HCT116 (cell line): ENCODE results near the gene EEA1. TPM values are rescaled to one million over a fixed set of nuclear protein-coding genes. Genes with fewer than 3 reads are reported as not detected.

ENCODE experiments used
- ATAC-seq: fragments of 200-7000 bp; cut with Tn5 transposase; 2 replicates; pipeline ENCODE4 v1.9.1; 2020; ENCODE audit warnings: mild to moderate bottlenecking, moderate library complexity
- BruUV-seq: library from RNA; stranded (reverse); fragments of 400-500 nt; replicated peaks from 2 replicates; lab custom pipeline; 2021; lab: Mats Ljungman, UMichigan
- CTCF ChIA-PET: fragments of 300-600 bp; sonication (Branson Sonifier 250); formaldehyde crosslinking; loops from one replicate; lab custom pipeline; 2021; ENCODE audit warnings: antibody characterized with exemption; lab: Charles Lee
- POLR2A ChIA-PET: fragments of 300-600, 350-600 bp; sonication (Branson Sonifier 250); formaldehyde crosslinking; loops from one replicate; lab custom pipeline; 2021; ENCODE audit warnings: antibody characterized with exemption; lab: Charles Lee
- RAD21 ChIA-PET, 2 experiments: fragments of 300-600 bp; sonication (Branson Sonifier 250); formaldehyde crosslinking; loops; one replicate each; lab custom pipeline; 2023; ENCODE audit warnings: low total read pairs in 2 of 2; ENCODE audit not compliant: uncharacterized antibody in 2 of 2, unreplicated experiment in 2 of 2, low non-redundant PET in 1 of 2; lab: Charles Lee
- DNase-seq: peaks from one replicate; pipeline ENCODE4 v3.0.0-alpha.2; 2010; ENCODE audit warnings: low read depth, low spot score
- H2AFZ ChIP-seq: fragments of 200-600 bp; shearing (Covaris generic), sonication (generic); 2 replicates; pipeline ENCODE4 v1.6.1; 2017; ENCODE audit warnings: low read depth, mixed run types, mixed read lengths, antibody characterized with exemption, low read length; ENCODE audit not compliant: poor library complexity, severe bottlenecking
- H3K27ac ChIP-seq: 2 replicates; pipeline ENCODE4 v1.5.1; 2012; ENCODE audit warnings: low read depth, low read length
- H3K27me3 ChIP-seq: fragments of 200-600 bp; sonication (generic); 2 replicates; pipeline ENCODE4 v1.6.1; 2016; ENCODE audit warnings: mixed run types, low read length, mixed read lengths; ENCODE audit not compliant: insufficient read depth
- H3K36me3 ChIP-seq, 2 experiments: fragments of 200-500 bp in 1 of 2; fragments of 200-600 bp in 1 of 2; sonication (Bioruptor generic) in 1 of 2; sonication (generic) in 1 of 2; 2 replicates each; pipeline versions ENCODE4 v1.5.1 to v1.6.1; 2014 to 2016; ENCODE audit warnings: low read length in 2 of 2, inconsistent platforms in 1 of 2, mixed read lengths in 1 of 2, mixed run types in 1 of 2; ENCODE audit not compliant: insufficient read depth in 2 of 2, control insufficient read depth in 1 of 2
- H3K4me1 ChIP-seq, 2 experiments: fragments of 200-600 bp in 1 of 2; sonication (generic) in 1 of 2; 2 replicates each; pipeline versions ENCODE4 v1.5.1 to v1.6.1; 2012 to 2017; ENCODE audit warnings: low read length in 2 of 2, inconsistent platforms in 1 of 2, mild to moderate bottlenecking in 1 of 2, mixed read lengths in 1 of 2, mixed run types in 1 of 2, moderate library complexity in 1 of 2; ENCODE audit not compliant: insufficient read depth in 2 of 2, control insufficient read depth in 1 of 2
- H3K4me2 ChIP-seq: fragments of 200-600 bp; sonication (generic); 2 replicates; pipeline ENCODE4 v1.6.1; 2017; ENCODE audit warnings: mixed run types, low read length, mixed read lengths
- H3K4me3 ChIP-seq, 2 experiments: fragments of 200-600 bp in 1 of 2; sonication (generic) in 1 of 2; replicated peaks in 1 of 2; 2 replicates each; pipeline ENCODE4 v1.5.1; 2011 to 2016; ENCODE audit warnings: low read length in 2 of 2, control low read depth in 1 of 2, low read depth in 1 of 2, mild to moderate bottlenecking in 1 of 2, mixed read lengths in 1 of 2, mixed run types in 1 of 2
- H3K79me2 ChIP-seq: fragments of 200-600 bp; sonication (generic); 2 replicates; pipeline ENCODE4 v1.6.1; 2017; ENCODE audit warnings: mild to moderate bottlenecking, mixed run types, low read length, moderate library complexity, mixed read lengths; ENCODE audit not compliant: insufficient read depth
- H3K9ac ChIP-seq: fragments of 200-600 bp; sonication (generic); 2 replicates; pipeline ENCODE4 v1.6.1; 2016; ENCODE audit warnings: low read length, mixed read lengths
- H3K9me2 ChIP-seq: fragments of 200-600 bp; sonication (generic), shearing (Covaris generic); 2 replicates; pipeline ENCODE4 v1.6.1; 2017; ENCODE audit warnings: mixed run types, mild to moderate bottlenecking, moderate library complexity; ENCODE audit not compliant: insufficient read depth
- H3K9me3 ChIP-seq, 2 experiments: fragments of 200-500 bp in 1 of 2; fragments of 200-600 bp in 1 of 2; sonication (Bioruptor generic) in 1 of 2; sonication (generic) in 1 of 2; 2 replicates each; pipeline ENCODE4 v1.6.1; 2014 to 2017; ENCODE audit warnings: low read length in 2 of 2, mixed read lengths in 2 of 2, inconsistent platforms in 1 of 2, low read depth in 1 of 2, mild to moderate bottlenecking in 1 of 2, mixed run types in 1 of 2, moderate library complexity in 1 of 2; ENCODE audit not compliant: control insufficient read depth in 1 of 2, insufficient read depth in 1 of 2
- H4K20me1 ChIP-seq: fragments of 200-600 bp; sonication (generic), shearing (Covaris generic); 2 replicates; pipeline ENCODE4 v1.6.1; 2017; ENCODE audit warnings: mixed run types, mild to moderate bottlenecking, moderate library complexity; ENCODE audit not compliant: insufficient read depth
- ATF3 ChIP-seq: IDR thresholded peaks from 2 replicates; pipeline ENCODE4 v1.6.1; 2012
- CEBPB ChIP-seq: IDR thresholded peaks from 2 replicates; pipeline ENCODE4 v1.6.1; 2012; ENCODE audit warnings: low read depth
- FOSL1 ChIP-seq: IDR thresholded peaks from 2 replicates; pipeline ENCODE4 v1.6.1; 2012; ENCODE audit warnings: low read depth
- REST ChIP-seq: IDR thresholded peaks from 2 replicates; pipeline ENCODE4 v1.6.1; 2012; ENCODE audit warnings: low read depth
- SIN3A ChIP-seq: IDR thresholded peaks from 2 replicates; pipeline ENCODE4 v1.6.1; 2012; ENCODE audit warnings: low read depth
- YY1 ChIP-seq: IDR thresholded peaks from 2 replicates; pipeline ENCODE4 v1.6.1; 2011; ENCODE audit warnings: low read length, low read depth, moderate library complexity, mild to moderate bottlenecking; ENCODE audit not compliant: insufficient replicate concordance; ENCODE audit errors: extremely low read depth
- ZFX ChIP-seq: fragments of 450-650 bp; IDR thresholded peaks from 2 replicates; pipeline ENCODE4 v1.6.1; 2017
- intact Hi-C: fragments of 100-400 bp; cut with micrococcal nuclease; formaldehyde crosslinking; loops from 2 replicates; pipeline ENCODE4 v1.10.0; 2022
- total RNA-seq: library from RNA; stranded (reverse); gene quantifications from one replicate; pipeline ENCODE4 v1.2.1, GENCODE V29; 2021; ENCODE audit not compliant: unreplicated experiment

EEA1 gene
- total RNA-seq, 1 experiment from 2014 or later: 13.8 TPM

GRCh38 chr12:92736605-92737004 is 192.5 kb downstream of the EEA1 start (continued):
- TF ChIP-seq ZFX (no peak), REST (no peak), ATF3 (no peak), CEBPB (no peak), FOSL1 (no peak), YY1 (no peak), SIN3A (no peak)

- no peak; the same call in 1 of the 2 replicates for TF ChIP-seq CEBPB
- TF ChIP-seq, all 23 proteins: peak for 0
- H3K9me3 ChIP-seq: no peaks in the 10 kb centered on the region
- no peak overlapping the region for H3K4me3 ChIP-seq
- no peaks in the 10 kb centered on the region for H3K27me3 ChIP-seq
- no peak for DNase-seq
- ChIA-PET CTCF (no interaction called here), POLR2A (no interaction called here), RAD21 (no interaction called here)
- H3K27ac ChIP-seq: no peak overlapping the region
- intact Hi-C loops: no loop called here
- ATAC-seq: no peak
- no peak overlapping the region for H3K4me2 ChIP-seq
- no peak overlapping the region for H3K9ac ChIP-seq
- no peaks in the 10 kb centered on the region for H3K36me3 ChIP-seq
- no peaks in the 10 kb centered on the region; a peak in 1 of 4 replicates for H3K4me1 ChIP-seq
- no peaks in the 10 kb centered on the region for H3K79me2 ChIP-seq
- no peaks in the 10 kb centered on the region for H4K20me1 ChIP-seq
- H3K9me2 ChIP-seq: no peaks in the 10 kb centered on the region
- BruUV-seq: no TSS peak
- H2AFZ ChIP-seq: no peak overlapping the region
These were observed 193.9 kb downstream of the EEA1 start for GRCh38 chr12:92735131-92735721.
